CD14-positive monocyte (primary cell): ENCODE measurements around the gene CDCA8. TPM values are rescaled to one million over a fixed set of nuclear protein-coding genes. Genes with fewer than 3 reads are reported as not detected.

Experiments
- DNase-seq, 3 donors: peaks; one replicate each; pipeline ENCODE4 v3.0.0-alpha.2; 2011 to 2022
- H2AFZ ChIP-seq: 2 replicates; pipeline ENCODE4 v1.6.0; 2012; ENCODE audit warnings: mild to moderate bottlenecking, low read depth, low read length, inconsistent platforms; ENCODE audit not compliant: insufficient read depth, poor library complexity, severe bottlenecking
- H3K27ac ChIP-seq, 2 donors: 1 replicate in 1 of 2; 2 replicates in 1 of 2; pipeline ENCODE4 v1.5.1; 2012 to 2013; ENCODE audit warnings: low read length in 2 of 2, control low read depth in 1 of 2, inconsistent platforms in 1 of 2, low read depth in 1 of 2, mild to moderate bottlenecking in 1 of 2
- H3K27me3 ChIP-seq, 2 donors: one replicate each; pipeline versions ENCODE4 v1.6.0 to v1.6.1; 2011 to 2013; ENCODE audit warnings: low read length in 2 of 2; ENCODE audit not compliant: control insufficient read depth in 2 of 2, insufficient read depth in 2 of 2
- H3K36me3 ChIP-seq, 2 donors: replicated peaks in 1 of 2; 1 replicate in 1 of 2; 2 replicates in 1 of 2; pipeline versions ENCODE4 v1.5.1 to v1.6.1; 2012 to 2013; ENCODE audit warnings: low read length in 2 of 2, control low read depth in 1 of 2, inconsistent platforms in 1 of 2, mild to moderate bottlenecking in 1 of 2; ENCODE audit not compliant: insufficient read depth in 2 of 2, control insufficient read depth in 1 of 2
- H3K4me1 ChIP-seq, 2 donors: 1 replicate in 1 of 2; 2 replicates in 1 of 2; pipeline versions ENCODE4 v1.5.1 to v1.6.1; 2012 to 2013; ENCODE audit warnings: low read length in 2 of 2, control low read depth in 1 of 2, inconsistent platforms in 1 of 2, mild to moderate bottlenecking in 1 of 2, moderate library complexity in 1 of 2; ENCODE audit not compliant: insufficient read depth in 2 of 2, control insufficient read depth in 1 of 2
- H3K4me2 ChIP-seq: replicated peaks from 2 replicates; pipeline ENCODE3; 2012; ENCODE audit warnings: low read length, moderate library complexity, mild to moderate bottlenecking; ENCODE audit not compliant: poor library complexity, severe bottlenecking; ENCODE audit errors: extremely low read depth
- H3K4me3 ChIP-seq, 3 experiments: fragments of 200-600 bp in 1 of 3; sonication (generic) in 1 of 3; replicated peaks in 1 of 3; 1 replicate in 2 of 3; 2 replicates in 1 of 3; pipeline ENCODE4 v1.5.1; 2011 to 2013; ENCODE audit warnings: low read length in 3 of 3, mild to moderate bottlenecking in 3 of 3, control low read depth in 2 of 3, low read depth in 2 of 3, inconsistent platforms in 1 of 3, moderate library complexity in 1 of 3
- H3K79me2 ChIP-seq: 2 replicates; pipeline ENCODE4 v1.6.0; 2012; ENCODE audit warnings: mild to moderate bottlenecking, control low read depth, inconsistent platforms, low read length, moderate library complexity; ENCODE audit not compliant: insufficient read depth
- H3K9ac ChIP-seq: 2 replicates; pipeline ENCODE4 v1.6.0; 2017; ENCODE audit warnings: low read length, mild to moderate bottlenecking; ENCODE audit not compliant: insufficient read depth, poor library complexity, severe bottlenecking
- H3K9me3 ChIP-seq, 2 donors: replicated peaks in 1 of 2; 1 replicate in 1 of 2; 2 replicates in 1 of 2; pipeline versions ENCODE4 v1.5.1 to v1.6.1; 2012 to 2013; ENCODE audit warnings: low read length in 2 of 2, control low read depth in 1 of 2; ENCODE audit not compliant: control insufficient read depth in 1 of 2, insufficient read depth in 1 of 2
- H4K20me1 ChIP-seq: 2 replicates; pipeline ENCODE4 v1.6.0; 2012; ENCODE audit warnings: mild to moderate bottlenecking, low read length, control low read depth, moderate library complexity; ENCODE audit not compliant: insufficient read depth
- H3K27ac Mint-ChIP-seq, 7 donors: one replicate each; pipeline ENCODE4 v1.8.0; 2020; ENCODE audit warnings: mild to moderate bottlenecking in 7 of 7, mixed read lengths in 7 of 7, moderate library complexity in 6 of 7, inconsistent platforms in 2 of 7
- H3K27me3 Mint-ChIP-seq, 3 donors: one replicate each; pipeline ENCODE4 v1.8.0; 2021 to 2022; ENCODE audit warnings: low read depth in 3 of 3, mild to moderate bottlenecking in 3 of 3, mixed read lengths in 3 of 3, moderate library complexity in 3 of 3, inconsistent platforms in 1 of 3
- H3K36me3 Mint-ChIP-seq, 2 donors: one replicate each; pipeline ENCODE4 v1.8.0; 2020; ENCODE audit warnings: mixed read lengths in 2 of 2, inconsistent platforms in 1 of 2, mild to moderate bottlenecking in 1 of 2
- H3K4me1 Mint-ChIP-seq: one replicate; pipeline ENCODE4 v1.8.0; 2020; ENCODE audit warnings: mild to moderate bottlenecking, mixed read lengths
- H3K4me3 Mint-ChIP-seq, 2 donors: one replicate each; pipeline ENCODE4 v1.8.0; 2020; ENCODE audit warnings: mild to moderate bottlenecking in 2 of 2, mixed read lengths in 2 of 2, moderate library complexity in 1 of 2
- H3K9me3 Mint-ChIP-seq, 7 donors: one replicate each; pipeline ENCODE4 v1.8.0; 2020 to 2022; ENCODE audit warnings: mixed read lengths in 7 of 7, mild to moderate bottlenecking in 6 of 7, moderate library complexity in 6 of 7, inconsistent platforms in 2 of 7
- WGBS: methylation state at CpG from one replicate; pipeline ENCODE4 v1.1.5; 2013; ENCODE audit warnings: missing lambda C conversion rate; ENCODE audit not compliant: insufficient coverage; 5-methylcytosine and 5-hydroxymethylcytosine counted together
- intact Hi-C, 2 donors: fragments of 100-400 bp; cut with micrococcal nuclease; formaldehyde crosslinking; loops; one replicate each; pipeline versions ENCODE4 v1.15.0 to v1.15.1; 2023
- polyA plus RNA-seq, 3 donors: library from polyadenylated mRNA; depleted of rRNA in 1 of 3; unstranded in 2 of 3; stranded (reverse) in 1 of 3; fragments of 300-500 nt in 2 of 3; fragments of >200 nt in 1 of 3; fragmentation: Illumina TruSeq in 2 of 3; gene quantifications; 1 replicate in 2 of 3; 2 replicates in 1 of 3; pipeline ENCODE4 v1.2.3, GENCODE V29; 2012 to 2021
- TF ChIP-seq, protein P1 (sequence below): fragments of 200-600 bp; IDR thresholded peaks from one replicate; pipeline ENCODE4 v1.8.0; 2022; ENCODE audit warnings: antibody characterized with exemption, mild to moderate bottlenecking

CDCA8 gene
- polyA plus RNA-seq, 3 donors = 0.09 to 0.67 (median 0.60) TPM

DNA sequence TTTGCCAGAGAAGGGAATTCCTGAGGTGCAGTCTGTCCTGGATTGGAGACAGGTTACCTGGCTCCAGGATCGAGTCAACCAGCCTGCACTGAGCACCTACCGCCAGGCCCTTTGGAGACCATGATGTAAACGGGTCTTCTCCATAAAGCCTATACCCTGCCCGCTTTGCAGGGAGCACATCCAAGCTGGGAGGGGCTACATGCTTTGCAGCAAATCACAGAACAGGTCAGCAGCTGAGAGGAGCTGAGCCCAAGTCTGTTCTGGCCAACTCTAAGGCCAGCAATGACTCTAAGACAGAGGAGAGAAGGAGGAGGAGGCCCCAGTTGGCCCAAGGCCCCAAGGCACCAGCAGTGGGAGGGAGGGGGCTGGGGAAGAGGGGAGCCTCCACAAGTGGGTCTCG, 42.1 kb upstream of the CDCA8 start:
- H3K27me3 Mint-ChIP-seq = peaks cover 6 to 14% (median 10%) of the 10 kb centered on the region in 3 donors
- WGBS = 97% methylated on average over 3 of the region's 5 CpGs
- intact Hi-C loops = no loop called here
- H3K36me3 Mint-ChIP-seq = no peaks in the 10 kb centered on the region
- Histone ChIP-seq H2AFZ (no peak overlapping the region), H3K4me1 (no peaks in the 10 kb centered on the region), H3K9me3 (no peaks in the 10 kb centered on the region), H3K4me2 (no peak overlapping the region), H3K36me3 (no peaks in the 10 kb centered on the region), H3K27ac (no peak overlapping the region), H3K9ac (no peak overlapping the region), H3K79me2 (no peaks in the 10 kb centered on the region), H3K27me3 (no peaks in the 10 kb centered on the region), H3K4me3 (no peak overlapping the region), H4K20me1 (no peaks in the 10 kb centered on the region)
- H3K4me3 Mint-ChIP-seq = no peak overlapping the region
- no peak for DNase-seq
- H3K9me3 Mint-ChIP-seq = no peaks in the 10 kb centered on the region
- TF ChIP-seq, protein P1, sequence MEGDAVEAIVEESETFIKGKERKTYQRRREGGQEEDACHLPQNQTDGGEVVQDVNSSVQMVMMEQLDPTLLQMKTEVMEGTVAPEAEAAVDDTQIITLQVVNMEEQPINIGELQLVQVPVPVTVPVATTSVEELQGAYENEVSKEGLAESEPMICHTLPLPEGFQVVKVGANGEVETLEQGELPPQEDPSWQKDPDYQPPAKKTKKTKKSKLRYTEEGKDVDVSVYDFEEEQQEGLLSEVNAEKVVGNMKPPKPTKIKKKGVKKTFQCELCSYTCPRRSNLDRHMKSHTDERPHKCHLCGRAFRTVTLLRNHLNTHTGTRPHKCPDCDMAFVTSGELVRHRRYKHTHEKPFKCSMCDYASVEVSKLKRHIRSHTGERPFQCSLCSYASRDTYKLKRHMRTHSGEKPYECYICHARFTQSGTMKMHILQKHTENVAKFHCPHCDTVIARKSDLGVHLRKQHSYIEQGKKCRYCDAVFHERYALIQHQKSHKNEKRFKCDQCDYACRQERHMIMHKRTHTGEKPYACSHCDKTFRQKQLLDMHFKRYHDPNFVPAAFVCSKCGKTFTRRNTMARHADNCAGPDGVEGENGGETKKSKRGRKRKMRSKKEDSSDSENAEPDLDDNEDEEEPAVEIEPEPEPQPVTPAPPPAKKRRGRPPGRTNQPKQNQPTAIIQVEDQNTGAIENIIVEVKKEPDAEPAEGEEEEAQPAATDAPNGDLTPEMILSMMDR = no peak
- no peak overlapping the region for H3K27ac Mint-ChIP-seq
- H3K4me1 Mint-ChIP-seq = no peaks in the 10 kb centered on the region

GRCh38 chr1:37650721-37651120, 41.6 kb upstream of the CDCA8 start:
- no peaks in the 10 kb centered on the region for H3K27me3 ChIP-seq
- H3K4me1 ChIP-seq = no peaks in the 10 kb centered on the region
- H3K4me1 Mint-ChIP-seq = no peaks in the 10 kb centered on the region
- TF ChIP-seq, protein P1 = no peak
- no peaks in the 10 kb centered on the region for H3K79me2 ChIP-seq
- H3K36me3 ChIP-seq = no peaks in the 10 kb centered on the region
- no peaks in the 10 kb centered on the region for H3K9me3 ChIP-seq
- no peak overlapping the region for H3K9ac ChIP-seq
- H3K9me3 Mint-ChIP-seq = no peaks in the 10 kb centered on the region
- no peak overlapping the region for H3K4me3 ChIP-seq
- 81% methylated on average over 3 of the region's 5 CpGs for WGBS
- H3K27me3 Mint-ChIP-seq = peaks cover 6 to 18% (median 10%) of the 10 kb centered on the region in 3 donors
- no peak overlapping the region for H3K27ac ChIP-seq
- no peak for DNase-seq
- H3K36me3 Mint-ChIP-seq = no peaks in the 10 kb centered on the region
- H2AFZ ChIP-seq = no peak overlapping the region
- H3K27ac Mint-ChIP-seq = no peak overlapping the region
- intact Hi-C loops = no loop called here
- no peak overlapping the region for H3K4me2 ChIP-seq
- H4K20me1 ChIP-seq = no peaks in the 10 kb centered on the region
- H3K4me3 Mint-ChIP-seq = no peak overlapping the region
